ENCODE results near the gene ANKRD63. TPM values are rescaled to one million over a fixed set of nuclear protein-coding genes. Genes with fewer than 3 reads are reported as not detected.

The ANKRD63 gene
- total RNA-seq, 4 donors from 2014 or later = not detected

DNA sequence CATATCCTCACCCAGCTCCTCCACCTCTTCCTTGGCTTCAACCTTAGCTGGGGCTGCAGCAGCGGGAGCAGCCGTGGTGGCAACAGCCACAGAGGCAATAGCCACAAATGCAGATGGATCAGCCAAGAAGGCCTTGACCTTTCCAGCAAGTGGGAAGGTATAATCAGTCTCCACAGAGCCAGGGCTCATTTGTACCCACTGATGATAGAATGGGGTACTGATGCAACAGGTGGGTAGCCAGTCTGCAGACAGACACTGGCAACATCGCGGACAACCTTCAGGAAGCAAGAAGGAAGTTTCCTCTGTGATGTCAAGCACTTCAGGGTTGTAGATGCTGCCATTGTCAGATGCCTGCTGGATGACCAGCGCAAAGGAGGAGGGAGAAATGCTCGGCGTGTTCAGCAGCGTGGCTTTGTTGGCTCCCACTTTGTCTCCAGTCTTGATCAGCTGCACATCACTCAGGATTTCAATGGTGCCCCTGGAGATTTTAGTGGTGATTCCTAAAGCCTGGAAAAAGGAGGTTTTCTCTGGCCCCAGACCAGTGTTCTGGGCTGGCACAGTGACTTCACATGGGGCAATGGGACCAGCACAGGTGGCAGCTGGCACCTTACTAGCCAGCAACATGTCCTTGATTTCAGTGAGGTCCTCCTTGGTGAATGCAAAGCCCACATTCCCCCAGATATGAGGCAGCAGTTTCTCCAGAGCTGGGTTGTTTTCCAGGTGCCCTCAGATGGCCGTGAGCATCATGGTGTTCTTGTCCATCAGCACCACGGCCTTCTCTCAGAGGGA is 29.7 kb upstream of the ANKRD63 start:
- Histone ChIP-seq H3K36me3 (no peaks in the 10 kb centered on the region), H3K27ac (no peak overlapping the region), H3K9me3 (no peaks in the 10 kb centered on the region), H3K4me1 (peaks cover 0 to 31% (median 8%) of the 10 kb centered on the region in 4 donors), H3K4me3 (no peak overlapping the region), H3K27me3 (no peaks in the 10 kb centered on the region)
- in situ Hi-C loops (cut with MboI; ENCODE audit: low pct_ligation_motif_present in 1 of 4, low pct_unique_long_range_greater_than_20kb in 1 of 4, low sequenced_read_pairs in 3 of 4) = loop anchor here in 1 of 4 donors (25.0 kb wide), 1 partner anchor 100 kb away; the partner anchor contains the start of gene IVD
- 82 to 90% methylated on average over 4 to 10 of the region's 10 CpGs for WGBS, 2 donors (ENCODE audit: low coverage in 1 of 2)
- intact Hi-C loops (cut with DNase I; ENCODE audit: low total_unique reads) = no loop called here
- no peak for TF ChIP-seq POLR2A (IDR thresholded peaks at IDR 0.05)
- TF ChIP-seq, protein P1, sequence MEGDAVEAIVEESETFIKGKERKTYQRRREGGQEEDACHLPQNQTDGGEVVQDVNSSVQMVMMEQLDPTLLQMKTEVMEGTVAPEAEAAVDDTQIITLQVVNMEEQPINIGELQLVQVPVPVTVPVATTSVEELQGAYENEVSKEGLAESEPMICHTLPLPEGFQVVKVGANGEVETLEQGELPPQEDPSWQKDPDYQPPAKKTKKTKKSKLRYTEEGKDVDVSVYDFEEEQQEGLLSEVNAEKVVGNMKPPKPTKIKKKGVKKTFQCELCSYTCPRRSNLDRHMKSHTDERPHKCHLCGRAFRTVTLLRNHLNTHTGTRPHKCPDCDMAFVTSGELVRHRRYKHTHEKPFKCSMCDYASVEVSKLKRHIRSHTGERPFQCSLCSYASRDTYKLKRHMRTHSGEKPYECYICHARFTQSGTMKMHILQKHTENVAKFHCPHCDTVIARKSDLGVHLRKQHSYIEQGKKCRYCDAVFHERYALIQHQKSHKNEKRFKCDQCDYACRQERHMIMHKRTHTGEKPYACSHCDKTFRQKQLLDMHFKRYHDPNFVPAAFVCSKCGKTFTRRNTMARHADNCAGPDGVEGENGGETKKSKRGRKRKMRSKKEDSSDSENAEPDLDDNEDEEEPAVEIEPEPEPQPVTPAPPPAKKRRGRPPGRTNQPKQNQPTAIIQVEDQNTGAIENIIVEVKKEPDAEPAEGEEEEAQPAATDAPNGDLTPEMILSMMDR (IDR thresholded peaks at IDR 0.05) = no peak
- no peak for TF ChIP-seq EP300 (IDR thresholded peaks at IDR 0.05; ENCODE audit: low read depth)
- TF ChIP-seq POLR2AphosphoS5 (IDR thresholded peaks at IDR 0.05) = no peak
- DNase-seq = no peak

- no peaks in the 10 kb centered on the region for H3K9me3 ChIP-seq
- DNase-seq = no peak
- WGBS, 2 donors (ENCODE audit: low coverage in 1 of 2) = 43 to 52% methylated on average over 2 to 3 of the region's 3 CpGs
- in situ Hi-C loops (cut with MboI; ENCODE audit: low pct_ligation_motif_present in 1 of 4, low pct_unique_long_range_greater_than_20kb in 1 of 4, low sequenced_read_pairs in 3 of 4) (loop anchor here in 1 of 4 donors (25.0 kb wide), 1 partner anchor 101 kb away; the partner anchor contains the start of gene IVD), intact Hi-C loops (cut with DNase I; ENCODE audit: low total_unique reads) (no loop called here)
- TF ChIP-seq, protein P1 (IDR thresholded peaks at IDR 0.05) = no peak
- no peak for TF ChIP-seq EP300 (IDR thresholded peaks at IDR 0.05; ENCODE audit: low read depth)
- no peak for TF ChIP-seq POLR2AphosphoS5 (IDR thresholded peaks at IDR 0.05)
- no peak for TF ChIP-seq POLR2A (IDR thresholded peaks at IDR 0.05)
- no peaks in the 10 kb centered on the region for H3K27me3 ChIP-seq
- no peak overlapping the region for H3K4me3 ChIP-seq
- H3K36me3 ChIP-seq = no peaks in the 10 kb centered on the region
- no peak overlapping the region for H3K27ac ChIP-seq
- peaks cover 0 to 34% (median 8%) of the 10 kb centered on the region in 4 donors for H3K4me1 ChIP-seq
Measured at GRCh38 chr15:40310993-40311392, 28.1 kb upstream of the ANKRD63 start.

GRCh38 chr15:40310001-40310959 is 27.4 kb upstream of the ANKRD63 start:
- intact Hi-C loops (cut with DNase I; ENCODE audit: low total_unique reads) = no loop called here
- Histone ChIP-seq H3K36me3 (no peaks in the 10 kb centered on the region), H3K27me3 (no peaks in the 10 kb centered on the region), H3K27ac (no peak overlapping the region), H3K4me1 (peaks cover 0 to 36% (median 8%) of the 10 kb centered on the region in 4 donors), H3K9me3 (no peaks in the 10 kb centered on the region), H3K4me3 (no peak overlapping the region)
- TF ChIP-seq POLR2AphosphoS5 (IDR thresholded peaks at IDR 0.05) = no peak
- TF ChIP-seq, protein P1 (IDR thresholded peaks at IDR 0.05) = peak; percentile 61 to 80 (median 70)
- 16% methylated on average over 4 of the region's 4 CpGs; no CpG with 5 or more reads in 1 of the 2 donors for WGBS, 2 donors (ENCODE audit: low coverage in 1 of 2)
- DNase-seq = peak; percentile 65
- in situ Hi-C loops (cut with MboI; ENCODE audit: low pct_ligation_motif_present in 1 of 4, low pct_unique_long_range_greater_than_20kb in 1 of 4, low sequenced_read_pairs in 3 of 4) = loop anchor here in 1 of 4 donors (25.0 kb wide), 1 partner anchor 102 kb away; the partner anchor contains the start of gene IVD
